K562 (cell line): Measurements from ENCODE around the gene SET. TPM values are rescaled to one million over a fixed set of nuclear protein-coding genes. Genes with fewer than 3 reads are reported as not detected.

ENCODE experiments used
- BCOR ChIP-seq: fragments of 450-650 bp; IDR thresholded peaks from 2 replicates; pipeline ENCODE4 v1.6.1; 2016
- CCAR2 ChIP-seq: fragments of 200-400 bp; formaldehyde crosslinking; IDR thresholded peaks from 2 replicates; pipeline ENCODE4 v1.6.1; 2017; ENCODE audit warnings: mild to moderate bottlenecking, low read depth, low read length
- ESRRB ChIP-seq: fragments of 250-450 bp; sonication (Bioruptor Pico); IDR thresholded peaks from 2 replicates; pipeline ENCODE4 v1.5.0; 2020; ENCODE audit warnings: mild to moderate bottlenecking, moderate library complexity, borderline replicate concordance
- EWSR1 ChIP-seq: fragments of 450-650 bp; IDR thresholded peaks from 2 replicates; pipeline ENCODE4 v1.6.1; 2018; ENCODE audit warnings: borderline replicate concordance, mild to moderate bottlenecking, low read depth, moderate library complexity; ENCODE audit not compliant: partially characterized antibody
- HOMEZ ChIP-seq: fragments of 250-450 bp; sonication (Bioruptor Pico); IDR thresholded peaks from 2 replicates; pipeline ENCODE4 v1.4.0; 2020; ENCODE audit warnings: mild to moderate bottlenecking, moderate library complexity
- KLF1 ChIP-seq: fragments of 450-650 bp; IDR thresholded peaks from 2 replicates; pipeline ENCODE4 v1.6.1; 2016; ENCODE audit warnings: missing genetic modification characterization, missing compliant biosample characterization
- KLF10 ChIP-seq: fragments of 250-450 bp; sonication (Bioruptor Pico); IDR thresholded peaks from 2 replicates; pipeline ENCODE4 v1.6.1; 2021; ENCODE audit warnings: matching md5 sums
- MCM3 ChIP-seq: fragments of 450-650 bp; IDR thresholded peaks from 2 replicates; pipeline ENCODE4 v1.6.1; 2016
- PHF20 ChIP-seq: fragments of 450-650 bp; IDR thresholded peaks from 2 replicates; pipeline ENCODE4 v1.6.1; 2018; ENCODE audit not compliant: partially characterized antibody
- POLR2AphosphoS5 ChIP-seq: IDR thresholded peaks from 2 replicates; pipeline ENCODE4 v1.6.1; 2011; ENCODE audit warnings: mild to moderate bottlenecking, low read depth, low read length, moderate library complexity; ENCODE audit not compliant: control insufficient read depth, insufficient read depth
- RNF219 ChIP-seq: fragments of 250-450 bp; sonication (Bioruptor Pico); IDR thresholded peaks from 2 replicates; pipeline ENCODE4 v1.5.0; 2022; ENCODE audit warnings: mild to moderate bottlenecking
- SMAD1 ChIP-seq: fragments of 150-350 bp; IDR thresholded peaks from 2 replicates; pipeline ENCODE4 v1.6.1; 2014; ENCODE audit warnings: low read length, low read depth; ENCODE audit not compliant: partially characterized antibody
- STAT5A ChIP-seq: IDR thresholded peaks from 2 replicates; pipeline ENCODE4 v1.6.1; 2012; ENCODE audit warnings: low read length, inconsistent platforms, borderline replicate concordance
- U2AF2 ChIP-seq: fragments of 200-400 bp; formaldehyde crosslinking; optimal IDR thresholded peaks from 2 replicates; pipeline ENCODE3; 2017; ENCODE audit warnings: low read depth, mild to moderate bottlenecking, low read length
- ZNF316 ChIP-seq: fragments of 450-650 bp; IDR thresholded peaks from 2 replicates; pipeline ENCODE4 v1.6.1; 2016
- ZNF583 ChIP-seq: fragments of 250-450 bp; sonication (Bioruptor Pico); IDR thresholded peaks from 2 replicates; pipeline ENCODE4 v1.4.0; 2020
- ZNF592 ChIP-seq: fragments of 450-650 bp; IDR thresholded peaks from 2 replicates; pipeline ENCODE4 v1.6.1; 2017; ENCODE audit warnings: antibody characterized with exemption, mild to moderate bottlenecking
- ZNF696 ChIP-seq: fragments of 250-450 bp; sonication (Bioruptor Pico); conservative IDR thresholded peaks from 2 replicates; pipeline ENCODE4 v1.4.0; 2020; ENCODE audit warnings: mild to moderate bottlenecking, moderate library complexity
- polyA plus RNA-seq, 8 experiments: library from polyadenylated mRNA; depleted of rRNA in 4 of 8; stranded (reverse) in 5 of 8; unstranded in 3 of 8; fragments of >200 nt; fragmentation: Nextera tagmentation in 2 of 8; fragmentation: Illumina TruSeq in 1 of 8; extraction: Ambion mirVana in 2 of 8; extraction: Trizol in 1 of 8; gene quantifications; 2 replicates each; pipeline versions ENCODE4 v1.2.1 to v1.2.3, GENCODE V29; 2011 to 2014; ENCODE audit warnings: inconsistent platforms in 1 of 8, missing spikeins in 1 of 8
- total RNA-seq, 7 experiments: library from RNA; depleted of rRNA in 6 of 7; stranded (reverse); fragments of >200 nt in 6 of 7; fragmentation: Illumina TruSeq in 2 of 7; extraction: Trizol in 2 of 7; gene quantifications; 2 replicates each; pipeline versions ENCODE4 v1.2.1 to v1.2.3, GENCODE V29; 2011 to 2021; ENCODE audit warnings: low replicate concordance in 1 of 7
- TF ChIP-seq, protein P1 (sequence below): fragments of 250-450 bp; sonication (Bioruptor Pico); IDR thresholded peaks from 2 replicates; pipeline ENCODE4 v1.8.0; 2022; ENCODE audit warnings: inconsistent platforms

The SET gene
- total and polyA plus RNA-seq, 9 of the 15 experiments (the other 6 are each of a cell fraction or from before 2014, with no cell fraction given) = 404 to 1,447 (median 907) TPM

DNA sequence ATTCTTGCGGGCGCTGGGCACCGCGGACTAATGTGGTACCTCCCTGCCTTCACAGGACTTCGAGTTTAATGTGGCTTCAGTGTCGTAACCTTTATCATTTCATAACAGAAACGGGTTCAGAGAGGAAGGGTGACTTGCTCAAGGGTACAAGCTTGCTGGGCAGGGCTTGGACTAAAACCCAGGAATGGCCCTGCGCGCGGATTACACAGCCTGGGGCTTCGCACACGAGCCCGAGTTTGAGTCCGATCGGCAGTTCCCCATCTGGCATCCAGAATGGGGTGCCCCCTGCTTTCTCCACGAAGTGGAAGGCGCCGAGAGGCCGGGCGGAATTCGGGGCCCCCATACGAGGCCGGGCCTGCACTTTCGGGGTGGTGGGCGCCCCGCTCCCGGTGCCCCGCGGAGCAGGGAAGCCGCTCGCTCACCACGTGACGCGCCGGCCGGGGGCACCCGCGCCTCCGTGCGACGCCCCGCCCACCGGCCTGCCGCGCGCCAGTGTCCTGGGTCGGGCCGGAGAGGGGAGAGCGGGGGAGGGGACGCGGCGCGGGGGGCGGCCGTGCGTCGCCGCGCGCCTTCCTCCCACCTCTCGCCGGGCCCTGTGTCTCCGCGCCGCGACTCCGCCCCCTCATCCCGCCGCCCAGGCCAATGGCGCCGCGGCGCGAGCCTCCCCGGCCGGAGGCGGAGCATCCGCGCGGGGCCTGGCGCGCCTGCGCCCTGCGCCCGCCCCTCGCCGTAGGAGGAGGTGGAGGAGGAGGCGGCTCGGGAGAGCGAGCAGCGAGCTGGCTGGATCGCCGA lies at the start of gene SET (continued):
- TF ChIP-seq ZNF583 (CRISPR knock-in tag) (peak; percentile 94), ZNF592 (no peak), KLF1 (tag) (0 out of 2 replicates have a peak, but pooled peaks have one; percentile 33), U2AF2 (no peak), POLR2AphosphoS5 (peak; percentile 87), PHF20 (peak; percentile 54), HOMEZ (peak; percentile 86), ESRRB (CRISPR knock-in tag) (no peak), STAT5A (no peak), CCAR2 (no peak), ZNF316 (peak; percentile 90), MCM3 (no peak), ZNF696 (CRISPR knock-in tag) (no peak), BCOR (no peak), KLF10 (no peak), EWSR1 (no peak), RNF219 (CRISPR knock-in tag) (no peak), SMAD1 (peak; percentile 88)
- TF ChIP-seq, protein P1, sequence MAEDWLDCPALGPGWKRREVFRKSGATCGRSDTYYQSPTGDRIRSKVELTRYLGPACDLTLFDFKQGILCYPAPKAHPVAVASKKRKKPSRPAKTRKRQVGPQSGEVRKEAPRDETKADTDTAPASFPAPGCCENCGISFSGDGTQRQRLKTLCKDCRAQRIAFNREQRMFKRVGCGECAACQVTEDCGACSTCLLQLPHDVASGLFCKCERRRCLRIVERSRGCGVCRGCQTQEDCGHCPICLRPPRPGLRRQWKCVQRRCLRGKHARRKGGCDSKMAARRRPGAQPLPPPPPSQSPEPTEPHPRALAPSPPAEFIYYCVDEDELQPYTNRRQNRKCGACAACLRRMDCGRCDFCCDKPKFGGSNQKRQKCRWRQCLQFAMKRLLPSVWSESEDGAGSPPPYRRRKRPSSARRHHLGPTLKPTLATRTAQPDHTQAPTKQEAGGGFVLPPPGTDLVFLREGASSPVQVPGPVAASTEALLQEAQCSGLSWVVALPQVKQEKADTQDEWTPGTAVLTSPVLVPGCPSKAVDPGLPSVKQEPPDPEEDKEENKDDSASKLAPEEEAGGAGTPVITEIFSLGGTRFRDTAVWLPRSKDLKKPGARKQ = peak; percentile 96
